Measurements from ENCODE around the gene IL17RB.

Gene IL17RB

GRCh38 chr3:53833700-53834099 lies 12.7 kb upstream of the IL17RB start:
- no peak for DNase-seq

GRCh38 chr3:53834429-53835095 lies 11.8 kb upstream of the IL17RB start:
- DNase-seq = peak; percentile 76

GRCh38 chr3:53835257-53835656 lies 11.1 kb upstream of the IL17RB start:
- no peak for DNase-seq

DNA sequence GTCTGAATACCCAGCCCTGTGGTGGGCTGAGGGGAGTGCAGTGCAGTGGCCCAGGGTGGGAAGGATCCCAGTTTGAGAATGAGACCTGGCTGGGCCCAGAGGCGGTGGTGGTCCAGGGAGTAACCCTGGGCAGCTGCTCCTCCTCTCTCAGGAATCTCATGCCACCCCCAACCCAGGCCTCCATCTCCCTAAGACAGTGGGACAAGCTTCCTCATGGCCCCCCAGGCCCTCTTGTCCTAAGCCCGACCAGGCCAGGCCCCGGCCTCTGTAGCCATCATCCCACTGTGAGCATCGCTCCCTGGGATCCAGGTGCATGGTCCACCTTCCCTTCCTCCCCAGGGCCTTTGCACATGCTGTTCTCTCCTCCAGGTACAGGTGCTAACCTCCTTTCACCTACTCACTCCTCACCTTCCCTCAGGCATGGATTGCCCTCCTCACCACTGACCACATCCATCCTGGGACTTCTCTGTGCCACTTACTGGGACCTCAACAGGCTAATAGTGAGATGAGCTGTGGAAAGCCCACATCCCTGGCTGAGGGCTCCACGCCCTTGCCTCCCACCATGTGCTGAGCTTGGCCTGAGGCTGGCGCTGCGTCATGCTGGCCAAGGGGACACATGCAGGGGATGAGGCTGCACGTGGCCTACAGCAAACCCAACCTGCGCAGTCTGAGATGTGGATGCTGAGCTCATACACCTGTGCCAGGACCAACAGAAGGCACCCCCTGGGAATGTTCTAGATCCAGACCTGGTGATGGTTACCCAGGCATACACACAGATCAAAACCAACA lies 10.1 kb upstream of the IL17RB start:
- no peak for DNase-seq

GRCh38 chr3:53837331-53837730 lies 9.0 kb upstream of the IL17RB start:
- no peak for DNase-seq

- DNase-seq = no peak
These were observed 5.1 kb upstream of the IL17RB start for GRCh38 chr3:53841296-53841695.

- DNase-seq = no peak
These were observed 3.8 kb upstream of the IL17RB start for GRCh38 chr3:53842436-53843194.

GRCh38 chr3:53843195-53844177 lies 2.9 kb upstream of the IL17RB start:
- DNase-seq = no peak

- DNase-seq = no peak
These were observed 1.9 kb upstream of the IL17RB start for GRCh38 chr3:53844262-53845102.

DNA sequence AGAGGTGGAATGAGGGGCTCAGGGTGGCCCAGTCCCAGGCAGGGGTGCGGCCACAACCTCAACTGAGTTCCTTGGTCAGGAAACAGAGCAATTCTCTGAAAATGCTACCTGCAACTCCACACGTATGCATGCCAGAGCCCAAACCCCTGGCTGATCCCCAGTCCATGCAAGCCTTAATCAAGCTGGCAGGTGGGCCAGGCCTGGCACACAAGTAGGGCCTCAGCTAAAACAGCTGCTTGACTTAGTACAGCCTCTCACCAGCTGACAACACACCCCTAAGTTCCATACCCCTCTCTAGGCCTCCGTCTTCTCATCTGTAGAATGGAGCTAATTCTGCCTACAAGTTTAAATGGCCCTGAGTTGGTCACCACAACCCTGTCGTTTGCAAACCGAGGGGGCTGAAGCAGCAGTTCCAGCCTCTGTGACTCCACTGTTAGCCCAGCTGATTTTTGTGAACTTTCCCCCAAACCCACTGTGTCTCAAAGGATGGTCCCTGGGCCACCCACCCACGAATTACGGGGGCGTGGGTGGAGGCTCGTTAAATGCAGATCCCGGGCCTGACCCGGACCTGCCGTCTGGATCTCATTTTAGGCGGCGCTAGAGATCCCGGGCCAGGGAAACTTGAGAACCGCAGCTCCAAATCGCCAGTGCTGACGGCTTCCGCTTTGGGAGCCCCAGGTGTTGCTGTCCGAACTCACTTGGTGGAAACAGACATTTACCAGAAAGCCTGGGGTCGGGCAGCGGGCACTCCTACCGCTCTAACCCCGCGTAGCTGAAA lies 1.1 kb upstream of the IL17RB start:
- DNase-seq = no peak

- DNase-seq = no peak
These were observed 561 bp upstream of the IL17RB start for GRCh38 chr3:53845881-53846133.

- DNase-seq = no peak
These were observed 435 bp downstream of the IL17RB start for GRCh38 chr3:53846851-53847155.

DNA sequence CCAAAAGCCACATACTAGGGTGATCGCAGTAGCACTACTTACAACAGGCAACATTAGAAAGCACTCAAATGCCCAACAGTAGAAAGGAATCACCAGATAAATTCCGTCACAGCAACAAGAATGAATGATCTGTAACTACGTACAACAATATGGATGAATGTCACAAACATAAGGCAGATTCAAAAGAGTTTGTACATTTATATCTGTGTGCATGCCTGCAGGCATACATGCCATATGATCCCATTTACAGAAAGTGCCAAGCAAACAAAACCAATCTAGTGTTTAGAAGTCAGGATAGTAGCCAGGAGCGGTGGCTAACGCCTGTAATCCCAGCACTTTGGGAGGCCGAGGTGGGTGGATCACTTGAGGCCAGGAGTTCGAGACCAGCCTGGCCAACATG lies 3.5 kb downstream of the IL17RB start:
- no peak for DNase-seq

DNA sequence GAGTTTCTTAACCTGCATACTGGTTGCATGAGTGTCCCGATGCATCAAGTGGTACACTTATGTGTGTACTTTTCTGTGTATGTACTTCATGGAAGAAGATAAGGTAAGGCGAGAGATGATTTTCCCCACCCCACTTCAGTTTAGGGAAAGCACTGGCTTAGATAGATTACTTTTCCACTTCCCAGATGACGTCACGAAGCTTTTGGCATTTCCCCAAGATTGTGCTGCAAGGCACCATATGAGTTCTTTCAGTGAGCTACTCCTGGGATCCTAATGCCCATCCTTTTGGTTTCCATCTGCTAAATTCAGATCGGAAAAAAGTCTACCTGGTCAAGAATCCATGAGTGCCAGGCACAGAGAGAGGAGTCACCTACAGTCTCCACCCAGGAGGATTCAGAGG lies 4.5 kb downstream of the IL17RB start:
- no peak for DNase-seq

DNA sequence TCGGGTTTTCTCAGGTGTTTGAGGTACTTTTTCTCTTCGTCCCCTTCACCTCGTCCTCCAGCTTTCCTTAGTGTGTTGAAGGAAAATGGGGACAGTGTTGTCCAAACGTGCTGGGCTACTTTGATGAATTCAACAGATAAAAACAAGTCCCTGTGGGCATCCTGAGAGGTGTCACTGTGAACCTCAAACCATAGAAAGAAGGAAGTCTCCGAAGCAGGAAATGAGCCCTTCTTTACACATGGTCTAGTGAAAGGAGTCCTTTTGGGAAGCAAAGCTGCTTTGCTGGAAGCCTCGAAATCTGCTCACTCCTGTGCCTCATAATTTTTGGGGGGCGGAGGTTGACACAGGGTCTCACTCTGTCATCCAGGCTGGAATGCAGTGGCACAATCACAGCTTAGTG lies 10.6 kb downstream of the IL17RB start:
- DNase-seq = no peak

- no peak for DNase-seq
These were observed 11.9 kb downstream of the IL17RB start for GRCh38 chr3:53858096-53858741.

GRCh38 chr3:53859178-53859577 lies 12.8 kb downstream of the IL17RB start:
- DNase-seq = no peak

- no peak for DNase-seq
These were observed 13.8 kb downstream of the IL17RB start for GRCh38 chr3:53860196-53860595.

GRCh38 chr3:53862241-53862640 lies 15.9 kb downstream of the IL17RB start:
- no peak for DNase-seq

GRCh38 chr3:53863145-53863544 lies 16.8 kb downstream of the IL17RB start:
- DNase-seq = no peak

Data from SIG-M5 (cell line).